ENCODE measurements around the gene RAI1. TPM values are rescaled to one million over a fixed set of nuclear protein-coding genes. Genes with fewer than 3 reads are reported as not detected.

The RAI1 gene
- total RNA-seq, 4 donors from 2014 or later = 19.4 to 38.2 (median 35.3) TPM

- intact Hi-C loops (cut with DNase I; ENCODE audit: low total_unique reads) = no loop called here
- no peak for TF ChIP-seq CTCF (IDR thresholded peaks at IDR 0.05)
- no peak for TF ChIP-seq POLR2A (IDR thresholded peaks at IDR 0.05)
- H3K4me3 ChIP-seq (ENCODE audit: low read depth, poor library complexity, severe bottlenecking) = no peak overlapping the region
- WGBS, 2 donors = 31 to 35% methylated on average over 17 of the region's 17 CpGs
- no peak for DNase-seq (ENCODE audit: low spot score in 2 of 2)
These were observed 70.3 kb downstream of the RAI1 start for GRCh38 chr17:17751489-17752088.

DNA sequence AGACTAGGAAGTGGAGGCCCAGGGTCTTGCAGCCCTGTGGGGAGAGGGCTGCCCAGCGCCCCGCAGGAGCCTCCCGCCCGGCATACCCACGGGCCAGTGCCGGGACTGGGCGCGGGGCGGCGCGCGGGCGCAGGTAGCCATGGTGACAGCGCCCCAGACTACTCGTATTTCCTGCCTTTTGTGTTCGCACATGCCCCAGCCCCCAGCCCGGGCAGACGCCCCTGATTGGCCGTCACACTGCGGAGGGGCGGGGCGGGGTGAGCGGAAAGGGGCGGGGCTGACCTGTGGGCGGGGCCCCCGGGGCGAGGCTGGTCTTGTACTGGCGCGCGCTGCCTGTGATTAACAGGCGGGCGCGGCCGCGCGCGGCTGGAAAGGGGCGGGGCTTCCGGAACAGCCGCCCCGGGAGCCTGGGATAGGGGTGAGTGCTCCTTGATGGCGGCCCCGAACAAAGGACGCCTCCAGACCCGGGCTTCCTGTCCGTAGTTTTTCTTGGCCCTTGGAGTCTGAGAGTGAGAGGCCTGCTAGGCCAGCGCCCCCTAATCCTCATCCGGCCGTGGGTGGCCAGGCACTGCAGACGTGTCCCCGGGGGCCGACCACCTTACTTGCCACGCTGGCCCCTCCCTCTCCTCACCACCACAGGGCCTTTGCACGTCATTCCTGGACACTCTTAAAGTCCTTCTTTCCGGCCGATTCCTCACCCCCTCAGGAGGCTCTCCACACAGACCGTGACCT lies 71.0 kb downstream of the RAI1 start:
- peak; percentile 95 to 99 for DNase-seq (ENCODE audit: low spot score in 2 of 2)

DNA sequence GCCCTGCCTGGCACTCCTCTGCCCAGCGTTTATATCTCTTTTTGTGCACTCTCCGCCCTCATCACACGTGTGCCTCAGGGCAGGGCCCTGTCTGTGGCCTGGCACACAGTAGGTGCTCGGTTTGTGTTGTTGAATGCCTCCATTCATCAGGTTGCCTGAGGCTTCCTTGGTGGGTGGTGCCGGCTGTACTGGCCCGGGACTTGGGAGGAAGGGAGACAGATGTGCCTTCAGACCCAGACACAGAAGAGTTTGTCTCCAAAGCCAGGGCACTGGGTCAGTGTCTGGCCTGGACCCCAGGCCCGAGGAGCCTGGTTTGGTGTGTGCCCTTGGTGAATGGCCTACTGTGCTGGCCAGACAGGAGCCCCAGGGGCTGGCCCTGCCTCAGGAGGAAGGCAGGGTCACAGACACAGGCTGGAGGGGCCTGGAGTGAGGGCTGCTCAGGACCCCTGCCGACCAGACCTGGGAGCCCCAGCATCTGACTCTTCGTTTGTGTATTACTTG lies 71.6 kb downstream of the RAI1 start:
- intact Hi-C loops (cut with DNase I; ENCODE audit: low total_unique reads) = no loop called here

More for the DNA sequence above, 71.0 kb downstream of the RAI1 start:
- 3% methylated on average over 15 to 41 of the region's 57 CpGs for WGBS, 2 donors
- peak overlapping the region; percentile 13 for H3K4me3 ChIP-seq (ENCODE audit: low read depth, poor library complexity, severe bottlenecking)
- TF ChIP-seq CTCF (IDR thresholded peaks at IDR 0.05) (no peak), POLR2A (IDR thresholded peaks at IDR 0.05) (no peak)
- intact Hi-C loops (cut with DNase I; ENCODE audit: low total_unique reads) = no loop called here

DNA sequence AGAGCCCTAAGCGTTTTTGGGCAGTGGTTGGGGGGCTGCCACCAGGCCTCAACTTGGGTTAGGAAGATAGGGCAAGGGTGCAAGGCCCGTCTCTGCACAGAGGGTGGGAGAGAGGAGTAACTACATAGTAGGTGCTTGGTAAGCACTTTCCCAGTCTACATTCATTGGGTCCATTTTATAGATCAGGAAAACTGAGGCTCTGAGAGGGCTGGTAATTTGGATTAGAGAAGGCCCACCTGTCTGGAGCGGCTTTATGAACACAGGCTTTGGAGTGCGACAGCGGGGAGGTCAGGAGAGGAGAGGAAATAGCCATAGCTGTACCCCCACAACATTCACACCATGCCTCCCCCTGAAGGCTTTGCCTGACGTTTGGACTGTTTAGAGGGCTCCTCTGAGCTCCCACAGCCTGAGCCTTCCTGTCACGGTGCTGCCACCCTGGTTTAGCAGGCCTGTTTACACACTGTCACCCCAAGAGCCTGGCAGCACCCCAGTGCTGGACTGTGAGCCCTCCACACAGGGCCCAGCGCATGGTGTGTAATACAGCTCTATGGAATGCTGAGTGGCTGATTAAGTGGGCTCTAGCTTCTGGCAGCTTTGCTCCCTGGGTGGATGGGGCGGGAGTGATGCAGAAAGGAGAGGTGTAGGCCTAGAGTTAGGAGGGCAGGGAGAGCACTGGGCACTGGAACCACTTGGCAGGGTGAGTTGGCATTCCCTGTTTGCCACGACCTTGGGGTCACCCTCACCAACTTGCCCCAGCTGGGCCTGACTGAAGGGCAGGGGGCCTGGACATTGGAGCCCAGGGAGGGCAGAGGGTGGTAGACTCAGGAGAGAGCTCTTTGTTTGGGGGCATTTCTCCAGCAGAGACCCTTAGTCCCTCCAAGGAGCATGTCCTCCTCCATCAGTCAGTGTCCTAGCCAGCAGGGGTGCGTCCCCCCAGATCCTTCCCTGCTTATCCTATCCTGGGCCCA lies 73.7 kb downstream of the RAI1 start:
- intact Hi-C loops (cut with DNase I; ENCODE audit: low total_unique reads) = no loop called here
- TF ChIP-seq CTCF (IDR thresholded peaks at IDR 0.05) (no peak), POLR2A (IDR thresholded peaks at IDR 0.05) (no peak)
- no peak for DNase-seq (ENCODE audit: low spot score in 2 of 2)
- WGBS, 2 donors = 88 to 90% methylated on average over 11 of the region's 11 CpGs
- no peak overlapping the region for H3K4me3 ChIP-seq (ENCODE audit: low read depth, poor library complexity, severe bottlenecking)

More for the DNA sequence above, 71.6 kb downstream of the RAI1 start:
- DNase-seq (ENCODE audit: low spot score in 2 of 2) = no peak
- TF ChIP-seq POLR2A (IDR thresholded peaks at IDR 0.05) (no peak), CTCF (IDR thresholded peaks at IDR 0.05) (no peak)
- WGBS, 2 donors = 12 to 13% methylated on average over 9 of the region's 9 CpGs
- peak overlapping the region; percentile 13 for H3K4me3 ChIP-seq (ENCODE audit: low read depth, poor library complexity, severe bottlenecking)

DNA sequence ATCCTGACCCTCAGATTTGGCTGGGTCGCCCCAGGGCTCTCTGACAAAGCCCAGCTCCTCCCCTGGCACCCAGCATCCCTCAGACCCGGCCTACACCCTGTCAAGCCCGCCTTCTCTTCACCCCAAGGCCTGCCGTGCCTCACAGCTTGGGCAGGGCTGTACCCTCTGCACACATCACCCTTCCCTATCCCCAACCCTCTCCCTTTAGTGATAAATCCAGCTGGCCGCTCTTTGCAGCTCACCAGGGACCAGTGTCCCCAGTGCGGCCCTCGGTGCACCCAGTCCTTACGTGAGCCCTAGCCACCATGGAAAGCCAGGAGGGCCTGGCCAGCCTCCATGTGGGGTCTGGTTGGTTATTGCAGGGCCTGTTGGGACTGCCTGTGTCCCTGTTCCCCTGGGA lies 74.5 kb downstream of the RAI1 start:
- WGBS, 2 donors = 65 to 78% methylated on average over 8 of the region's 8 CpGs
- TF ChIP-seq POLR2A (IDR thresholded peaks at IDR 0.05) (no peak), CTCF (IDR thresholded peaks at IDR 0.05) (no peak)
- intact Hi-C loops (cut with DNase I; ENCODE audit: low total_unique reads) = no loop called here
- H3K4me3 ChIP-seq (ENCODE audit: low read depth, poor library complexity, severe bottlenecking) = no peak overlapping the region
- no peak for DNase-seq (ENCODE audit: low spot score in 2 of 2)

All from lower leg skin (tissue), 4 donors.